Neural cell (in vitro differentiated cells): ENCODE results near the gene NRG2. TPM values are rescaled to one million over a fixed set of nuclear protein-coding genes. Genes with fewer than 3 reads are reported as not detected.

Experiments used
- H2AFZ ChIP-seq: fragments of 200-600, 300-800 bp; sonication (generic), shearing (Covaris generic); 2 replicates; pipeline ENCODE4 v1.6.0; 2014; ENCODE audit warnings: low read depth, mild to moderate bottlenecking, antibody characterized with exemption, low read length, moderate library complexity
- H3F3A ChIP-seq: fragments of 200-600 bp; shearing (Covaris generic); 2 replicates; pipeline ENCODE4 v1.6.1; 2016; ENCODE audit warnings: mild to moderate bottlenecking, moderate library complexity, mixed read lengths, antibody characterized with exemption, low read length; ENCODE audit not compliant: insufficient read depth, poor library complexity, severe bottlenecking
- H3K27ac ChIP-seq: fragments of 200-600, 300-800 bp; sonication (generic), shearing (Covaris generic); 2 replicates; pipeline ENCODE4 v1.5.1; 2014; ENCODE audit warnings: mild to moderate bottlenecking, low read length, moderate library complexity
- H3K27me3 ChIP-seq: fragments of 300-800, 200-600 bp; sonication (generic), shearing (Covaris generic); 2 replicates; pipeline ENCODE4 v1.6.0; 2014; ENCODE audit warnings: mild to moderate bottlenecking, low read depth, low read length, moderate library complexity; ENCODE audit not compliant: insufficient read depth
- H3K36me3 ChIP-seq: fragments of 300-800, 200-600 bp; sonication (generic), shearing (Covaris generic); 2 replicates; pipeline ENCODE4 v1.5.1; 2014; ENCODE audit warnings: mild to moderate bottlenecking, antibody characterized with exemption, low read length, moderate library complexity; ENCODE audit not compliant: insufficient read depth
- H3K4me2 ChIP-seq: fragments of 300-800, 200-600 bp; sonication (generic), shearing (Covaris generic); 2 replicates; pipeline ENCODE4 v1.6.0; 2014; ENCODE audit warnings: mild to moderate bottlenecking, low read length
- H3K4me3 ChIP-seq: fragments of 300-800, 200-600 bp; sonication (generic), shearing (Covaris generic); 2 replicates; pipeline ENCODE4 v1.5.1; 2014; ENCODE audit warnings: mild to moderate bottlenecking, low read length, moderate library complexity
- H3K79me2 ChIP-seq: fragments of 200-600 bp; shearing (Covaris generic); replicated peaks from 2 replicates; pipeline ENCODE4 v1.6.0; 2014; ENCODE audit warnings: mild to moderate bottlenecking, low read length, moderate library complexity; ENCODE audit not compliant: insufficient read depth
- H3K9ac ChIP-seq: fragments of 300-800, 200-600 bp; sonication (generic), shearing (Covaris generic); 2 replicates; pipeline ENCODE4 v1.6.1; 2016; ENCODE audit warnings: mild to moderate bottlenecking, low read length, mixed read lengths
- H3K9me2 ChIP-seq: fragments of 200-600 bp; shearing (Covaris generic); 2 replicates; pipeline ENCODE4 v1.6.1; 2016; ENCODE audit warnings: mild to moderate bottlenecking, low read length, mixed read lengths; ENCODE audit not compliant: insufficient read depth
- H3K9me3 ChIP-seq: fragments of 200-600, 300-800 bp; sonication (generic), shearing (Covaris generic); 2 replicates; pipeline ENCODE4 v1.6.1; 2016; ENCODE audit warnings: mild to moderate bottlenecking, mixed run types, low read length, moderate library complexity, mixed read lengths
- H4K20me1 ChIP-seq: fragments of 200-600 bp; shearing (Covaris generic); 2 replicates; pipeline ENCODE4 v1.6.1; 2016; ENCODE audit warnings: mild to moderate bottlenecking, mixed run types; ENCODE audit not compliant: insufficient read depth
- EP300 ChIP-seq: fragments of 450-650 bp; conservative IDR thresholded peaks from 2 replicates; pipeline ENCODE4 v1.6.1; 2014; ENCODE audit warnings: antibody characterized with exemption, mild to moderate bottlenecking, moderate library complexity; ENCODE audit not compliant: poor library complexity, severe bottlenecking
- EZH2 ChIP-seq: fragments of 200-600, 300-800 bp; shearing (Covaris generic), sonication (generic); IDR thresholded peaks from 2 replicates; pipeline ENCODE4 v1.6.1; 2014; ENCODE audit warnings: antibody characterized with exemption, low read length, borderline replicate concordance, mild to moderate bottlenecking; ENCODE audit not compliant: insufficient read depth, poor library complexity, severe bottlenecking
- MXI1 ChIP-seq: fragments of 450-650 bp; conservative IDR thresholded peaks from 2 replicates; pipeline ENCODE4 v1.6.1; 2014; ENCODE audit warnings: antibody characterized with exemption, mild to moderate bottlenecking; ENCODE audit not compliant: poor library complexity, severe bottlenecking
- POLR2AphosphoS5 ChIP-seq: IDR thresholded peaks from 2 replicates; pipeline ENCODE4 v1.6.1; 2012
- RAD21 ChIP-seq: fragments of 450-650 bp; conservative IDR thresholded peaks from 2 replicates; pipeline ENCODE4 v1.6.1; 2014; ENCODE audit warnings: antibody characterized with exemption, mild to moderate bottlenecking, moderate library complexity
- SMC3 ChIP-seq: fragments of 450-650 bp; conservative IDR thresholded peaks from 2 replicates; pipeline ENCODE4 v1.6.1; 2014; ENCODE audit warnings: antibody characterized with exemption, mild to moderate bottlenecking, moderate library complexity; ENCODE audit not compliant: poor library complexity
- TAF1 ChIP-seq: IDR thresholded peaks from 2 replicates; pipeline ENCODE4 v1.6.1; 2012; ENCODE audit warnings: low read depth
- polyA plus RNA-seq: library from polyadenylated mRNA; depleted of rRNA; stranded (reverse); fragments of >200 nt; gene quantifications from 2 replicates; pipeline ENCODE4 v1.2.3, GENCODE V29; 2014
- TF ChIP-seq, protein P1 (sequence below): fragments of 450-650 bp; IDR thresholded peaks from 2 replicates; pipeline ENCODE4 v1.5.1; 2014; ENCODE audit warnings: antibody characterized with exemption, mild to moderate bottlenecking, moderate library complexity; ENCODE audit not compliant: poor library complexity, severe bottlenecking
- TF ChIP-seq, protein P2 (sequence below): IDR thresholded peaks from 2 replicates; pipeline ENCODE4 v1.6.1; 2012; ENCODE audit warnings: borderline replicate concordance

NRG2 gene
- polyA plus RNA-seq, 1 donor from 2014 or later: 5.4 TPM

DNA sequence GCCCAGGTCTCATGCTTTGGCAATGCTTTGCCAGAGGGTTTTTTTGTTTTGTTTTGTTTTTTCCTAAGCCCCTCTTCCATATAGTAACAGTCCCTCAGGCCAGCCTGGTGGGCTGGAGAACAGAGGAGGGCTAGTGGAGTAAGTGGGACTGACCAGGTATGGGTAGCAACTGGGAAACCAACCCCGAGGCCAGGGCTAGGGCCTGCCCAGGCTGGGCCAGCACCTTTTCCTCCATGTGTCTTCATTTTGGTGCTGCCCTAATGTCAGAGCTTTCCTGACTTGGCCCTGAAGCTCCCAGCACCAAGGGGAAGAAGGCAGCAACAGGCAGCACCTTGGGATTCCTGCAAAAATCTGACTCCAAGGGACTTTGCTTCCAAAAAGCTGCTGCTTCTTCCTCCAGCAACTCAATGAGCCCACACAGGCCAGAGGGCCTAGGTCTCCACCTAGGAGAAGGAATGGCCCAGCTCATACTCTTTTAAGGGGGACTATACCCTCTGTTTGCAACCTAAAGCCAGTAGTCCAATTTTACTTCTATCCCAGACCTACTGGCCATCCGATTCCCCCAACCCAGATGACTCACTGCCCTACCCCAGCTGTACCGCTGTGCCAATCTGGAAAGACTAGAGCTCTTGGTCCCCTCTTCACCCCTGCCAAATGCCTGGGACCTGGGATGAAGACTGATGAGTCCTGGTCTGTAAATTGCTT, 142.4 kb downstream of the NRG2 start:
- no peak overlapping the region for H3K27ac ChIP-seq
- peaks cover 51% of the 10 kb centered on the region for H3K27me3 ChIP-seq
- no peak overlapping the region for H2AFZ ChIP-seq
- H3K4me2 ChIP-seq: no peak overlapping the region
- TF ChIP-seq EZH2 (no peak), MXI1 (no peak), SMC3 (no peak), POLR2AphosphoS5 (no peak), RAD21 (no peak), EP300 (no peak), TAF1 (no peak)
- TF ChIP-seq, protein P1, sequence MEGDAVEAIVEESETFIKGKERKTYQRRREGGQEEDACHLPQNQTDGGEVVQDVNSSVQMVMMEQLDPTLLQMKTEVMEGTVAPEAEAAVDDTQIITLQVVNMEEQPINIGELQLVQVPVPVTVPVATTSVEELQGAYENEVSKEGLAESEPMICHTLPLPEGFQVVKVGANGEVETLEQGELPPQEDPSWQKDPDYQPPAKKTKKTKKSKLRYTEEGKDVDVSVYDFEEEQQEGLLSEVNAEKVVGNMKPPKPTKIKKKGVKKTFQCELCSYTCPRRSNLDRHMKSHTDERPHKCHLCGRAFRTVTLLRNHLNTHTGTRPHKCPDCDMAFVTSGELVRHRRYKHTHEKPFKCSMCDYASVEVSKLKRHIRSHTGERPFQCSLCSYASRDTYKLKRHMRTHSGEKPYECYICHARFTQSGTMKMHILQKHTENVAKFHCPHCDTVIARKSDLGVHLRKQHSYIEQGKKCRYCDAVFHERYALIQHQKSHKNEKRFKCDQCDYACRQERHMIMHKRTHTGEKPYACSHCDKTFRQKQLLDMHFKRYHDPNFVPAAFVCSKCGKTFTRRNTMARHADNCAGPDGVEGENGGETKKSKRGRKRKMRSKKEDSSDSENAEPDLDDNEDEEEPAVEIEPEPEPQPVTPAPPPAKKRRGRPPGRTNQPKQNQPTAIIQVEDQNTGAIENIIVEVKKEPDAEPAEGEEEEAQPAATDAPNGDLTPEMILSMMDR: no peak
- TF ChIP-seq, protein P2, sequence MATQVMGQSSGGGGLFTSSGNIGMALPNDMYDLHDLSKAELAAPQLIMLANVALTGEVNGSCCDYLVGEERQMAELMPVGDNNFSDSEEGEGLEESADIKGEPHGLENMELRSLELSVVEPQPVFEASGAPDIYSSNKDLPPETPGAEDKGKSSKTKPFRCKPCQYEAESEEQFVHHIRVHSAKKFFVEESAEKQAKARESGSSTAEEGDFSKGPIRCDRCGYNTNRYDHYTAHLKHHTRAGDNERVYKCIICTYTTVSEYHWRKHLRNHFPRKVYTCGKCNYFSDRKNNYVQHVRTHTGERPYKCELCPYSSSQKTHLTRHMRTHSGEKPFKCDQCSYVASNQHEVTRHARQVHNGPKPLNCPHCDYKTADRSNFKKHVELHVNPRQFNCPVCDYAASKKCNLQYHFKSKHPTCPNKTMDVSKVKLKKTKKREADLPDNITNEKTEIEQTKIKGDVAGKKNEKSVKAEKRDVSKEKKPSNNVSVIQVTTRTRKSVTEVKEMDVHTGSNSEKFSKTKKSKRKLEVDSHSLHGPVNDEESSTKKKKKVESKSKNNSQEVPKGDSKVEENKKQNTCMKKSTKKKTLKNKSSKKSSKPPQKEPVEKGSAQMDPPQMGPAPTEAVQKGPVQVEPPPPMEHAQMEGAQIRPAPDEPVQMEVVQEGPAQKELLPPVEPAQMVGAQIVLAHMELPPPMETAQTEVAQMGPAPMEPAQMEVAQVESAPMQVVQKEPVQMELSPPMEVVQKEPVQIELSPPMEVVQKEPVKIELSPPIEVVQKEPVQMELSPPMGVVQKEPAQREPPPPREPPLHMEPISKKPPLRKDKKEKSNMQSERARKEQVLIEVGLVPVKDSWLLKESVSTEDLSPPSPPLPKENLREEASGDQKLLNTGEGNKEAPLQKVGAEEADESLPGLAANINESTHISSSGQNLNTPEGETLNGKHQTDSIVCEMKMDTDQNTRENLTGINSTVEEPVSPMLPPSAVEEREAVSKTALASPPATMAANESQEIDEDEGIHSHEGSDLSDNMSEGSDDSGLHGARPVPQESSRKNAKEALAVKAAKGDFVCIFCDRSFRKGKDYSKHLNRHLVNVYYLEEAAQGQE: no peak
- H3K9ac ChIP-seq: no peak overlapping the region
- no peaks in the 10 kb centered on the region for H3K36me3 ChIP-seq
- H3F3A ChIP-seq: no peaks in the 10 kb centered on the region
- H4K20me1 ChIP-seq: no peaks in the 10 kb centered on the region
- H3K9me2 ChIP-seq: no peaks in the 10 kb centered on the region
- no peaks in the 10 kb centered on the region for H3K79me2 ChIP-seq
- no peaks in the 10 kb centered on the region for H3K9me3 ChIP-seq
- no peak overlapping the region for H3K4me3 ChIP-seq

DNA sequence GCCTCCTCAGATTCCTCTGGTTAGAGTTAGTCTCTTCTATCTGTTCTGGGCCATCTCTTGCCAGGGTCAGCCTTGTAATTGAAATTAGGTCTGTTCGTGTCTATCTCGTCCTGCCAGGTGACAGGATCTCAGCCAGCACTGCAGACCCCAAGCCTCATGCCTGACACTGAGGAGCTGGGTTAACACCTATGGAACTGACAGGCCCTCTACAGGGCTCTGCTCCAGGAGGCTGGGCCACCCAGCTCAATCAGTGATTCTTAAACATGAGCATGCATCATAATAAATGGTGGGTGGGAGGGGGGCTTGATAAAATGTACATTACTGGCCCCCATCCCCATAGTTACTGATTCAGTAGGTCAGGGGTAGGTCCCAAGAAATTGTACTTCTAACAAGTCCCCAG, 144.1 kb downstream of the NRG2 start:
- Histone ChIP-seq H4K20me1 (no peaks in the 10 kb centered on the region), H3K4me2 (no peak overlapping the region), H3K4me3 (no peak overlapping the region), H3K79me2 (no peaks in the 10 kb centered on the region), H3K27ac (no peak overlapping the region), H3K9me3 (no peaks in the 10 kb centered on the region), H3K9ac (no peak overlapping the region), H3K9me2 (no peaks in the 10 kb centered on the region), H2AFZ (no peak overlapping the region), H3K27me3 (peaks cover 37% of the 10 kb centered on the region), H3F3A (no peaks in the 10 kb centered on the region), H3K36me3 (no peaks in the 10 kb centered on the region)
- TF ChIP-seq EZH2: no peak
- no peak for TF ChIP-seq POLR2AphosphoS5
- TF ChIP-seq SMC3: no peak
- TF ChIP-seq, protein P2: no peak
- TF ChIP-seq EP300: no peak
- TF ChIP-seq RAD21: no peak
- no peak for TF ChIP-seq MXI1
- TF ChIP-seq TAF1: no peak
- TF ChIP-seq, protein P1: no peak
